Smooth muscle cell (in vitro differentiated cells): ENCODE data around the gene SCAF4. TPM values are rescaled to one million over a fixed set of nuclear protein-coding genes. Genes with fewer than 3 reads are reported as not detected.

Experiments used
- DNase-seq: peaks from one replicate; lab custom pipeline; 2025; ENCODE audit not compliant: unreplicated experiment; lab: John Stamatoyannopoulos, UW
- H2AFZ ChIP-seq: fragments of 200-600 bp; sonication (generic); 2 replicates; pipeline ENCODE4 v1.6.0; 2016; ENCODE audit warnings: antibody characterized with exemption, low read depth, mild to moderate bottlenecking
- H3F3A ChIP-seq: fragments of 200-600 bp; sonication (generic); 2 replicates; pipeline ENCODE4 v1.6.0; 2017; ENCODE audit warnings: antibody characterized with exemption, low read depth
- H3K27ac ChIP-seq: fragments of 200-600 bp; sonication (generic); 2 replicates; pipeline ENCODE4 v1.5.1; 2016; ENCODE audit warnings: low read depth, mild to moderate bottlenecking
- H3K27me3 ChIP-seq: fragments of 200-600 bp; sonication (generic); 2 replicates; pipeline ENCODE4 v1.6.1; 2016; ENCODE audit warnings: low read depth, mild to moderate bottlenecking
- H3K36me3 ChIP-seq: fragments of 200-600 bp; sonication (generic); 2 replicates; pipeline ENCODE4 v1.5.1; 2016; ENCODE audit warnings: low read depth
- H3K4me1 ChIP-seq: fragments of 200-600 bp; sonication (generic); 2 replicates; pipeline ENCODE4 v1.5.1; 2016; ENCODE audit warnings: low read depth
- H3K4me2 ChIP-seq: fragments of 200-600 bp; sonication (generic); 2 replicates; pipeline ENCODE4 v1.6.0; 2016; ENCODE audit warnings: mild to moderate bottlenecking
- H3K4me3 ChIP-seq: fragments of 200-600 bp; sonication (generic); 2 replicates; pipeline ENCODE4 v1.5.1; 2016; ENCODE audit warnings: mild to moderate bottlenecking
- H3K79me2 ChIP-seq: fragments of 200-600 bp; sonication (generic); 2 replicates; pipeline ENCODE4 v1.6.0; 2016; ENCODE audit warnings: low read depth, mild to moderate bottlenecking
- H3K9ac ChIP-seq: fragments of 200-600 bp; sonication (generic); 2 replicates; pipeline ENCODE4 v1.6.0; 2016; ENCODE audit warnings: low read depth
- H3K9me3 ChIP-seq: fragments of 200-600 bp; sonication (generic); replicated peaks from 2 replicates; pipeline ENCODE4 v1.5.1; 2016; ENCODE audit warnings: low read depth
- H4K20me1 ChIP-seq: fragments of 200-600 bp; sonication (generic); 2 replicates; pipeline ENCODE4 v1.6.0; 2016; ENCODE audit warnings: low read depth
- CTCF ChIP-seq: fragments of 200-600 bp; sonication (generic); IDR thresholded peaks from 2 replicates; pipeline ENCODE4 v1.5.1; 2017; ENCODE audit warnings: borderline replicate concordance, mild to moderate bottlenecking, antibody characterized with exemption; ENCODE audit not compliant: insufficient read depth, poor library complexity, severe bottlenecking
- WGBS: methylation state at CpG from one replicate; pipeline ENCODE4 v1.1.7; 2016; ENCODE audit warnings: low lambda C conversion rate; 5-methylcytosine and 5-hydroxymethylcytosine counted together
- polyA plus RNA-seq: library from polyadenylated mRNA; unstranded; fragments of >200 nt; fragmentation: Nextera tagmentation; extraction: Ambion mirVana; gene quantifications from 2 replicates; pipeline ENCODE4 v1.2.1, GENCODE V29; 2016
- total RNA-seq: library from RNA; depleted of rRNA; stranded (reverse); fragments of >200 nt; gene quantifications from 2 replicates; pipeline ENCODE4 v1.2.3, GENCODE V29; 2014

Gene SCAF4
- total and polyA plus RNA-seq, 2 experiments from 2014 or later: 8.7 to 21.8 TPM

- WGBS: 46% methylated on average over 5 of the region's 5 CpGs
- peaks cover 32% of the 10 kb centered on the region for H3K4me1 ChIP-seq
- no peak overlapping the region for H2AFZ ChIP-seq
- no peak overlapping the region for H3K4me3 ChIP-seq
- H3K9me3 ChIP-seq: no peaks in the 10 kb centered on the region
- H3K9ac ChIP-seq: no peak overlapping the region
- peaks cover 100% of the 10 kb centered on the region for H4K20me1 ChIP-seq
- H3K36me3 ChIP-seq: no peaks in the 10 kb centered on the region
- H3K27ac ChIP-seq: peak overlapping the region; percentile 61
- peaks cover 93% of the 10 kb centered on the region for H3K79me2 ChIP-seq
- TF ChIP-seq CTCF: no peak
- peak overlapping the region; percentile 78 for H3K4me2 ChIP-seq
- peaks cover 20% of the 10 kb centered on the region for H3F3A ChIP-seq
- no peak for DNase-seq
- no peaks in the 10 kb centered on the region for H3K27me3 ChIP-seq
Measured at GRCh38 chr21:31714741-31715365, 17.1 kb downstream of the SCAF4 start.

GRCh38 chr21:31713973-31714740 lies 17.8 kb downstream of the SCAF4 start:
- Histone ChIP-seq H3K79me2 (peaks cover 93% of the 10 kb centered on the region), H4K20me1 (peaks cover 100% of the 10 kb centered on the region), H3K4me2 (peak overlapping the region; percentile 78), H3K4me1 (peaks cover 32% of the 10 kb centered on the region), H3K4me3 (no peak overlapping the region), H3F3A (peaks cover 20% of the 10 kb centered on the region), H3K9ac (peak overlapping the region; percentile 2), H3K9me3 (no peaks in the 10 kb centered on the region), H3K27ac (peak overlapping the region; percentile 61), H3K27me3 (no peaks in the 10 kb centered on the region), H2AFZ (no peak overlapping the region), H3K36me3 (no peaks in the 10 kb centered on the region)
- no peak for DNase-seq
- TF ChIP-seq CTCF: no peak
- 45% methylated on average over 5 of the region's 5 CpGs for WGBS

GRCh38 chr21:31713115-31713514 lies 18.8 kb downstream of the SCAF4 start:
- peaks cover 32% of the 10 kb centered on the region for H3K4me1 ChIP-seq

More at GRCh38 chr21:31713115-31713514, 18.8 kb downstream of the SCAF4 start:
- H3K79me2 ChIP-seq: peaks cover 93% of the 10 kb centered on the region
- H3K27ac ChIP-seq: peak overlapping the region; percentile 61
- no peak overlapping the region for H2AFZ ChIP-seq
- H3K4me3 ChIP-seq: no peak overlapping the region
- H3K9me3 ChIP-seq: no peaks in the 10 kb centered on the region
- no peak for TF ChIP-seq CTCF
- DNase-seq: no peak
- no peak overlapping the region for H3K9ac ChIP-seq
- H3K27me3 ChIP-seq: no peaks in the 10 kb centered on the region
- H3F3A ChIP-seq: peaks cover 20% of the 10 kb centered on the region
- 76% methylated on average over 3 of the region's 3 CpGs for WGBS
- peaks cover 100% of the 10 kb centered on the region for H4K20me1 ChIP-seq
- H3K4me2 ChIP-seq: no peak overlapping the region
- no peaks in the 10 kb centered on the region for H3K36me3 ChIP-seq
